ENCODE data around the gene MAGI3. TPM values are rescaled to one million over a fixed set of nuclear protein-coding genes. Genes with fewer than 3 reads are reported as not detected.

Gene MAGI3
- total and polyA plus RNA-seq, 4 donors, result 3.0 to 28.8 (median 7.5) TPM

DNA sequence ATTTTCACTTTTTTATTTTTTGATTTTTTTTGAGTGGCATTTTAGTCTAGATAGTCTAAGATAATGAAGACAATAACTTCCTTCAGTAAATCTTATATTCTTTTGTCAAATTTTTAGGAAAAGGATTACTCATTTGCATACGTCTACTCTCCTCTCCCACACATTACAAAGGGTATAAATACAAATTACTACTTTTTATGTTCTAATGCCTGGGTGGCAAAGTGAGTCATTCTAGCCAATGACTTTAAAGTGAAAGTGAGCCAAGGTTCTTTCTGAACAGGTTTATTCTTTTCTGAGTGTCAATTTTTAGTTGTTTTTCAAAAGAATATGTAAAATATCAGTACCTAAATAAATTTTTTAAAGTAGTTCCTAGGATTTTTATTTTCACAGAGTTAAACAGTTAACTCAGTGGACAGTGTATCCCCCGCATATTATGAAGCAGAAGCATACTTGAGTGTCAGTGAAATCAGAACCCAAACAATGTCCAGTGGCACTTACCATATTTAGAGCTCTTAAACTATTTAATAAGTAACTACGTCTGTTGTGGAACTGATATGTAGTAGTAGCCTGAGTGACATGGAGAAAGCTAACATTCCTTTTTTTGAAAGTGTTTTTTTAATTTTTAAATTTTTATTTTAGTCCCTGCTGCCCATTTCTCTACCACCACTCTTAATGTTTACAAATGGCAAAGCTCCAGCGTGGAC lies 227.3 kb downstream of the MAGI3 start (continued):
- TF ChIP-seq, protein P1, sequence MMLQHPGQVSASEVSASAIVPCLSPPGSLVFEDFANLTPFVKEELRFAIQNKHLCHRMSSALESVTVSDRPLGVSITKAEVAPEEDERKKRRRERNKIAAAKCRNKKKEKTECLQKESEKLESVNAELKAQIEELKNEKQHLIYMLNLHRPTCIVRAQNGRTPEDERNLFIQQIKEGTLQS (IDR thresholded peaks at IDR 0.05), result no peak

- DNase-seq (ENCODE audit: low spot score), result no peak
- TF ChIP-seq FOXA1 (IDR thresholded peaks at IDR 0.05) (no peak), TAF1 (conservative IDR thresholded peaks at IDR 0.05) (no peak), SP1 (IDR thresholded peaks at IDR 0.05) (no peak), GABPA (IDR thresholded peaks at IDR 0.05 in 1 of 2, conservative IDR thresholded peaks at IDR 0.05 in 1 of 2) (no peak), MAX (IDR thresholded peaks at IDR 0.05) (no peak), YY1 (IDR thresholded peaks at IDR 0.05) (no peak), NR2F2 (IDR thresholded peaks at IDR 0.05) (no peak), HNF4A (conservative IDR thresholded peaks at IDR 0.05) (no peak), JUND (IDR thresholded peaks at IDR 0.05) (no peak)
- TF ChIP-seq, protein P2, sequence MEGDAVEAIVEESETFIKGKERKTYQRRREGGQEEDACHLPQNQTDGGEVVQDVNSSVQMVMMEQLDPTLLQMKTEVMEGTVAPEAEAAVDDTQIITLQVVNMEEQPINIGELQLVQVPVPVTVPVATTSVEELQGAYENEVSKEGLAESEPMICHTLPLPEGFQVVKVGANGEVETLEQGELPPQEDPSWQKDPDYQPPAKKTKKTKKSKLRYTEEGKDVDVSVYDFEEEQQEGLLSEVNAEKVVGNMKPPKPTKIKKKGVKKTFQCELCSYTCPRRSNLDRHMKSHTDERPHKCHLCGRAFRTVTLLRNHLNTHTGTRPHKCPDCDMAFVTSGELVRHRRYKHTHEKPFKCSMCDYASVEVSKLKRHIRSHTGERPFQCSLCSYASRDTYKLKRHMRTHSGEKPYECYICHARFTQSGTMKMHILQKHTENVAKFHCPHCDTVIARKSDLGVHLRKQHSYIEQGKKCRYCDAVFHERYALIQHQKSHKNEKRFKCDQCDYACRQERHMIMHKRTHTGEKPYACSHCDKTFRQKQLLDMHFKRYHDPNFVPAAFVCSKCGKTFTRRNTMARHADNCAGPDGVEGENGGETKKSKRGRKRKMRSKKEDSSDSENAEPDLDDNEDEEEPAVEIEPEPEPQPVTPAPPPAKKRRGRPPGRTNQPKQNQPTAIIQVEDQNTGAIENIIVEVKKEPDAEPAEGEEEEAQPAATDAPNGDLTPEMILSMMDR (IDR thresholded peaks at IDR 0.05; ENCODE audit: low read depth, low read length, missing input control), result no peak
- TF ChIP-seq, protein P1 (IDR thresholded peaks at IDR 0.05), result no peak
- TF ChIP-seq, protein P3, sequence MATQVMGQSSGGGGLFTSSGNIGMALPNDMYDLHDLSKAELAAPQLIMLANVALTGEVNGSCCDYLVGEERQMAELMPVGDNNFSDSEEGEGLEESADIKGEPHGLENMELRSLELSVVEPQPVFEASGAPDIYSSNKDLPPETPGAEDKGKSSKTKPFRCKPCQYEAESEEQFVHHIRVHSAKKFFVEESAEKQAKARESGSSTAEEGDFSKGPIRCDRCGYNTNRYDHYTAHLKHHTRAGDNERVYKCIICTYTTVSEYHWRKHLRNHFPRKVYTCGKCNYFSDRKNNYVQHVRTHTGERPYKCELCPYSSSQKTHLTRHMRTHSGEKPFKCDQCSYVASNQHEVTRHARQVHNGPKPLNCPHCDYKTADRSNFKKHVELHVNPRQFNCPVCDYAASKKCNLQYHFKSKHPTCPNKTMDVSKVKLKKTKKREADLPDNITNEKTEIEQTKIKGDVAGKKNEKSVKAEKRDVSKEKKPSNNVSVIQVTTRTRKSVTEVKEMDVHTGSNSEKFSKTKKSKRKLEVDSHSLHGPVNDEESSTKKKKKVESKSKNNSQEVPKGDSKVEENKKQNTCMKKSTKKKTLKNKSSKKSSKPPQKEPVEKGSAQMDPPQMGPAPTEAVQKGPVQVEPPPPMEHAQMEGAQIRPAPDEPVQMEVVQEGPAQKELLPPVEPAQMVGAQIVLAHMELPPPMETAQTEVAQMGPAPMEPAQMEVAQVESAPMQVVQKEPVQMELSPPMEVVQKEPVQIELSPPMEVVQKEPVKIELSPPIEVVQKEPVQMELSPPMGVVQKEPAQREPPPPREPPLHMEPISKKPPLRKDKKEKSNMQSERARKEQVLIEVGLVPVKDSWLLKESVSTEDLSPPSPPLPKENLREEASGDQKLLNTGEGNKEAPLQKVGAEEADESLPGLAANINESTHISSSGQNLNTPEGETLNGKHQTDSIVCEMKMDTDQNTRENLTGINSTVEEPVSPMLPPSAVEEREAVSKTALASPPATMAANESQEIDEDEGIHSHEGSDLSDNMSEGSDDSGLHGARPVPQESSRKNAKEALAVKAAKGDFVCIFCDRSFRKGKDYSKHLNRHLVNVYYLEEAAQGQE (IDR thresholded peaks at IDR 0.05), result no peak
- TF ChIP-seq, protein P4, sequence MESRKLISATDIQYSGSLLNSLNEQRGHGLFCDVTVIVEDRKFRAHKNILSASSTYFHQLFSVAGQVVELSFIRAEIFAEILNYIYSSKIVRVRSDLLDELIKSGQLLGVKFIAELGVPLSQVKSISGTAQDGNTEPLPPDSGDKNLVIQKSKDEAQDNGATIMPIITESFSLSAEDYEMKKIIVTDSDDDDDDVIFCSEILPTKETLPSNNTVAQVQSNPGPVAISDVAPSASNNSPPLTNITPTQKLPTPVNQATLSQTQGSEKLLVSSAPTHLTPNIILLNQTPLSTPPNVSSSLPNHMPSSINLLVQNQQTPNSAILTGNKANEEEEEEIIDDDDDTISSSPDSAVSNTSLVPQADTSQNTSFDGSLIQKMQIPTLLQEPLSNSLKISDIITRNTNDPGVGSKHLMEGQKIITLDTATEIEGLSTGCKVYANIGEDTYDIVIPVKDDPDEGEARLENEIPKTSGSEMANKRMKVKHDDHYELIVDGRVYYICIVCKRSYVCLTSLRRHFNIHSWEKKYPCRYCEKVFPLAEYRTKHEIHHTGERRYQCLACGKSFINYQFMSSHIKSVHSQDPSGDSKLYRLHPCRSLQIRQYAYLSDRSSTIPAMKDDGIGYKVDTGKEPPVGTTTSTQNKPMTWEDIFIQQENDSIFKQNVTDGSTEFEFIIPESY (IDR thresholded peaks at IDR 0.05), result no peak
- no peak overlapping the region for H3K4me3 ChIP-seq (ENCODE audit: low read depth in 1 of 3, low read length in 3 of 3)
- H3K9ac ChIP-seq (ENCODE audit: low read depth in 1 of 2, low read length in 2 of 2), result no peak overlapping the region
- WGBS, result 99% methylated on average over 1 of the region's 1 CpG
- no peak overlapping the region for H3K27ac ChIP-seq (ENCODE audit: low read depth in 1 of 2, low read length in 2 of 2)
- peaks cover 0 to 2% (median 0%) of the 10 kb centered on the region in 4 donors for H3K9me3 ChIP-seq (ENCODE audit: control insufficient read depth in 4 of 4, low read length in 3 of 4)
- H3K27me3 ChIP-seq (ENCODE audit: control insufficient read depth in 4 of 4, insufficient read depth in 4 of 4, low read length in 3 of 4), result no peaks in the 10 kb centered on the region
- H3K36me3 ChIP-seq (ENCODE audit: control insufficient read depth in 4 of 4, insufficient read depth in 3 of 4, low read depth in 1 of 4, low read length in 3 of 4), result no peaks in the 10 kb centered on the region
- H3K4me1 ChIP-seq (ENCODE audit: control insufficient read depth in 4 of 4, insufficient read depth in 4 of 4, low read length in 3 of 4), result no peaks in the 10 kb centered on the region
These were observed 238.7 kb downstream of the MAGI3 start for GRCh38 chr1:113628997-113629396.

All from liver (tissue), 9 donors.